Natural killer cell (primary cell): ENCODE results near the gene TBX15. TPM values are rescaled to one million over a fixed set of nuclear protein-coding genes. Genes with fewer than 3 reads are reported as not detected.

Experiments used
- ATAC-seq, 3 donors: fragments of 150-1000 bp in 2 of 3; fragments of 200-7000 bp in 1 of 3; cut with Tn5 transposase; 1 replicate in 1 of 3; 2 replicates in 2 of 3; pipeline ENCODE4 v1.10.0; 2021; ENCODE audit warnings: mild to moderate bottlenecking in 2 of 3, moderate library complexity in 2 of 3
- DNase-seq, 2 donors: peaks; one replicate each; pipeline versions ENCODE4 v3.0.0 to v3.0.0-alpha.2; 2013 to 2021; ENCODE audit warnings: mixed read lengths in 1 of 2
- H3K27ac ChIP-seq: one replicate; pipeline ENCODE4 v1.5.1; 2013; ENCODE audit warnings: mild to moderate bottlenecking, low read length
- H3K27me3 ChIP-seq: one replicate; pipeline ENCODE4 v1.6.1; 2013; ENCODE audit warnings: low read length; ENCODE audit not compliant: control insufficient read depth, insufficient read depth
- H3K36me3 ChIP-seq: one replicate; pipeline ENCODE4 v1.6.1; 2013; ENCODE audit warnings: low read length; ENCODE audit not compliant: control insufficient read depth, insufficient read depth
- H3K4me1 ChIP-seq: one replicate; pipeline ENCODE4 v1.6.1; 2013; ENCODE audit warnings: low read length; ENCODE audit not compliant: control insufficient read depth, insufficient read depth
- H3K4me3 ChIP-seq: one replicate; pipeline ENCODE4 v1.5.1; 2013; ENCODE audit warnings: low read length
- H3K9me3 ChIP-seq: one replicate; pipeline ENCODE4 v1.6.1; 2013; ENCODE audit warnings: low read length; ENCODE audit not compliant: control insufficient read depth, insufficient read depth
- H3K27ac Mint-ChIP-seq, 2 donors: one replicate each; pipeline ENCODE4 v1.8.0; 2022; ENCODE audit warnings: mild to moderate bottlenecking in 2 of 2, mixed read lengths in 2 of 2, moderate library complexity in 1 of 2
- H3K27me3 Mint-ChIP-seq, 2 donors: one replicate each; pipeline ENCODE4 v1.8.0; 2022; ENCODE audit warnings: low read depth in 2 of 2, mixed read lengths in 2 of 2
- H3K36me3 Mint-ChIP-seq: one replicate; pipeline ENCODE4 v1.8.0; 2022; ENCODE audit warnings: mixed read lengths
- H3K4me1 Mint-ChIP-seq, 2 donors: one replicate each; pipeline ENCODE4 v1.8.0; 2022; ENCODE audit warnings: mixed read lengths in 2 of 2
- H3K4me3 Mint-ChIP-seq: one replicate; pipeline ENCODE4 v1.8.0; 2022; ENCODE audit warnings: mild to moderate bottlenecking, moderate library complexity, mixed read lengths
- H3K9me3 Mint-ChIP-seq, 2 donors: one replicate each; pipeline ENCODE4 v1.8.0; 2022; ENCODE audit warnings: mixed read lengths in 2 of 2
- CTCF ChIP-seq: fragments of 200-600 bp; IDR thresholded peaks from one replicate; pipeline ENCODE4 v1.8.0; 2022; ENCODE audit warnings: antibody characterized with exemption
- WGBS: methylation state at CpG from one replicate; pipeline ENCODE4 v1.1.7; 2013; ENCODE audit warnings: missing lambda C conversion rate; ENCODE audit not compliant: insufficient coverage; 5-methylcytosine and 5-hydroxymethylcytosine counted together
- intact Hi-C: fragments of 100-400 bp; cut with micrococcal nuclease; formaldehyde crosslinking; loops from one replicate; pipeline ENCODE4 v1.14.2; 2022
- total RNA-seq, 4 donors: library from RNA; stranded (reverse); fragments of 120-200 nt in 1 of 4; gene quantifications; one replicate each; pipeline versions ENCODE4 v1.2.3 to v1.2.4, GENCODE V29; 2013 to 2022

The TBX15 gene
- total RNA-seq, 3 donors from 2014 or later (not counting 1 experiment from before 2014, with no cell fraction given): not detected

DNA sequence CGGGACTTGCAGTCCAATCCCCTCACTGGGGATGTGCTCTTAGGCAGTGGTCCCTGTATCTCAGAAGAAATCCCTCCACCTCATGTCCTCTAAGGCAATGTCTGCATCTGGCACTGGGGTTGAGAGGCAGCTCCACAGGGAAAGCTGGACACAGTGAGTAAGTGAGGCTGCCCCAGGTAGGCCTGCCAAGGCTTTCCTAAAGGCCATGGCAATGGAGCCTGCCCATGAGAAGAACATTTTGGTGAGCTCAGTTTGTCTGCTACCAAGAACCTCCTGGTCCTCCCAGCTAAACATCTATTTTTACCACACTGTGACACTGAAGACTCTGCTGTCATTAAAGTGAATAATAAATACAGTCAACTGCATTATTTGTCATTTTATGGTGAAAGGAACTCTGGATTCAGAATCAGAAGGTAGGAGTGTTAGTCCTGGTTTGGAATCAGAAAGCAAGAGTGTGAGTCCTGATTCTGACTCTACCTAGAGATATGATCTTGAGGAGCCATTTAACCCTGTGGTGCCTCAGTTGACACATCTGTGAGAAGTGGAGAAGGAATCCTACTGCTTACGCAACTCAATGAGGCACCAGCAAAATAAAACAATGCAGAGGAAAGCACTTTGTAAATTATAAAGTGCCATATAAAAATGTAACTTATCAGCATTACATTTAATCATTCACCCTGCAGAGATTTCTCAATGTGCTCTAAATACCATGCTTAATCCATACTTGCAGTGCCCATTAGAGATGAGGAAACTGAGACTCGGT, 41.0 kb downstream of the TBX15 start:
- H3K27me3 ChIP-seq: no peaks in the 10 kb centered on the region
- Mint-ChIP-seq H3K4me3 (no peak overlapping the region), H3K9me3 (no peaks in the 10 kb centered on the region), H3K36me3 (no peaks in the 10 kb centered on the region), H3K27ac (no peak overlapping the region), H3K4me1 (no peaks in the 10 kb centered on the region), H3K27me3 (no peaks in the 10 kb centered on the region)
- no peaks in the 10 kb centered on the region for H3K36me3 ChIP-seq
- DNase-seq (no peak), ATAC-seq (no peak)
- no peaks in the 10 kb centered on the region for H3K9me3 ChIP-seq
- 91% methylated on average over 3 of the region's 3 CpGs for WGBS
- H3K4me3 ChIP-seq: no peak overlapping the region
- no peaks in the 10 kb centered on the region for H3K4me1 ChIP-seq
- no peak for TF ChIP-seq CTCF
- H3K27ac ChIP-seq: no peak overlapping the region
- intact Hi-C loops: no loop called here

GRCh38 chr1:118945489-118945888, 42.7 kb downstream of the TBX15 start:
- H3K4me3 Mint-ChIP-seq: no peak overlapping the region
- H3K4me3 ChIP-seq: no peak overlapping the region
- WGBS: 79% methylated on average over 1 of the region's 1 CpG
- no peaks in the 10 kb centered on the region for H3K4me1 ChIP-seq
- H3K36me3 ChIP-seq: no peaks in the 10 kb centered on the region
- H3K27me3 ChIP-seq: no peaks in the 10 kb centered on the region
- H3K27ac Mint-ChIP-seq: no peak overlapping the region
- intact Hi-C loops: no loop called here
- no peaks in the 10 kb centered on the region for H3K36me3 Mint-ChIP-seq
- ATAC-seq: no peak
- TF ChIP-seq CTCF: no peak
- H3K27ac ChIP-seq: no peak overlapping the region
- H3K9me3 ChIP-seq: no peaks in the 10 kb centered on the region
- no peaks in the 10 kb centered on the region for H3K9me3 Mint-ChIP-seq
- H3K4me1 Mint-ChIP-seq: no peaks in the 10 kb centered on the region
- H3K27me3 Mint-ChIP-seq: no peaks in the 10 kb centered on the region
- DNase-seq: no peak

DNA sequence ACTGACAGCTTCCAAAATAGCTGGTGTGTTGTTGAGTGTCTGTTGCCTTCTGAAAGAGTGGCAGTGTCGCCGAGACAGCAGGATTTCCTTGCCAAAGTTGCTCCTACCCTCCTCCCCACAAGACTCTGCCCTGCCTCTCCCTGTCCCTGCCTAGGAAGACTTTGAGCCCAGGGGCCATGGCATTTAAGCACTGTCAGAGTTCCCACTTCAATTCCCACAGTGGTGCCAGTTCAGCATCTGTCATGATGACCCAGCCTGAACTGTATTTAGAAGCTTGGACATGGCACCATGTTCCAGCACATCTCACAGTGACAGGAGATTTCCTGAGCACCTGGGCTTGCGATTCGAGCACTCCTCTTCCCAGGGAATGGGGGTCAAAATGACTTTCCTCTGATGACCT, 43.6 kb downstream of the TBX15 start:
- no peak overlapping the region for H3K27ac Mint-ChIP-seq
- Histone ChIP-seq H3K4me1 (no peaks in the 10 kb centered on the region), H3K27me3 (no peaks in the 10 kb centered on the region), H3K4me3 (no peak overlapping the region), H3K9me3 (no peaks in the 10 kb centered on the region), H3K36me3 (no peaks in the 10 kb centered on the region), H3K27ac (no peak overlapping the region)
- intact Hi-C loops: no loop called here
- no peaks in the 10 kb centered on the region for H3K9me3 Mint-ChIP-seq
- 48% methylated on average over 4 of the region's 4 CpGs for WGBS
- no peaks in the 10 kb centered on the region for H3K4me1 Mint-ChIP-seq
- no peak for ATAC-seq
- H3K27me3 Mint-ChIP-seq: no peaks in the 10 kb centered on the region
- no peak for DNase-seq
- no peak overlapping the region for H3K4me3 Mint-ChIP-seq
- H3K36me3 Mint-ChIP-seq: no peaks in the 10 kb centered on the region
- TF ChIP-seq CTCF: no peak

GRCh38 chr1:118944133-118944532, 44.0 kb downstream of the TBX15 start:
- Histone ChIP-seq H3K36me3 (no peaks in the 10 kb centered on the region), H3K27ac (no peak overlapping the region), H3K4me1 (no peaks in the 10 kb centered on the region), H3K4me3 (no peak overlapping the region), H3K9me3 (no peaks in the 10 kb centered on the region), H3K27me3 (no peaks in the 10 kb centered on the region)
- no peak for DNase-seq
- ATAC-seq: no peak
- H3K4me3 Mint-ChIP-seq: no peak overlapping the region
- H3K9me3 Mint-ChIP-seq: no peaks in the 10 kb centered on the region
- TF ChIP-seq CTCF: no peak
- H3K27me3 Mint-ChIP-seq: no peaks in the 10 kb centered on the region
- WGBS: 90% methylated on average over 2 of the region's 2 CpGs
- H3K27ac Mint-ChIP-seq: no peak overlapping the region
- no peaks in the 10 kb centered on the region for H3K36me3 Mint-ChIP-seq
- intact Hi-C loops: no loop called here
- no peaks in the 10 kb centered on the region for H3K4me1 Mint-ChIP-seq
